GM18868 (cell line): Measurements from ENCODE around the gene GPNMB.
A peak's percentile ranks its signal among the peaks of the same experiment; 100 is the strongest.

ENCODE experiments used
- ATAC-seq: cut with Tn5 transposase; IDR thresholded peaks from one replicate; pipeline ENCODE4 v1.9.1; 2021; ENCODE audit warnings: mild to moderate bottlenecking, moderate library complexity; ENCODE audit not compliant: unreplicated experiment

Gene GPNMB

GRCh38 chr7:23268167-23268566 lies 21.6 kb downstream of the GPNMB start:
- no peak for ATAC-seq

DNA sequence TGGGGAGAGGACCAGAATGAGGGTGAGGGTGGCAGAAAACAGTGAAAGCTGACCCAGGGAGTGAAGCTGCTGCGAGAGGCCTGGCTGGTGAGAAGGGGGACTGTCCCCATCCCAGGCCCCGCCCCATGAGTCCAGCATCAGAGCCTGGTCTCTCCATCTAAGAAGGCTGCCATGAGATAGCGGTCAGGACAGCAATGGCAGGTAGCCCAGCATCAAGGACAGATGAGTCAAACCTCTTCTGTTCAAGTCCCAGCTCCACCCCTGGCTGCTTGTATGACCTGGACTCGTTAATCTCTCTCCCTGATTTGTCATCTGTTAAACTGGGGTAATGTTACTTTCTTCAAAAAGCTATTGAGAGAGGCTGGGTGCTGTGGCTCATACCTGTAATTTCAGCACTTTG lies 22.2 kb downstream of the GPNMB start:
- ATAC-seq = no peak

- no peak for ATAC-seq
These were observed 25.7 kb downstream of the GPNMB start for GRCh38 chr7:23272275-23272674.

DNA sequence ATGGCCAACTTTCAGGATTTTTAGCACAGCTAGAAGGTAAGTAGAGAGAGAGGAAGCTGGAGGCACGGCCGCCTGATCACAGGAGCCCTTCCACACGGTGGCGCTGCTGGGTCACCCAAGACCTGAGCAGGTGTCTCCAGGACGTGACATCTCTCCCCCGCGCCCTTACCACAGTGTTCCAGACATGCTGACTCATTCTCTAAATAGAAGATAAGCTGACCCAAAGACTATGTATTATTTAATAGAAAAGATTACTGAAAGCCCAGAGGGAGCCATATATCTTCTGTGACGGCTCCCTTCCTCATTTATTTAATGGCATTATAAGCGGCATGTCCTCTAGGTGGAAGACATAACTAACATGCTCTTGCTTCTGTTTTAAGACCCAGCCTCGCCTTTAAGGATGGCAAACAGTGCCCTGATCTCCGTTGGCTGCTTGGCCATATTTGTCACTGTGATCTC lies 26.6 kb downstream of the GPNMB start:
- ATAC-seq = peak; percentile 91

GRCh38 chr7:23275912-23276311 lies 29.3 kb downstream of the GPNMB start:
- no peak for ATAC-seq

GRCh38 chr7:23276376-23276775 lies 29.8 kb downstream of the GPNMB start:
- ATAC-seq = no peak

GRCh38 chr7:23276947-23277346 lies 30.4 kb downstream of the GPNMB start:
- ATAC-seq = no peak

DNA sequence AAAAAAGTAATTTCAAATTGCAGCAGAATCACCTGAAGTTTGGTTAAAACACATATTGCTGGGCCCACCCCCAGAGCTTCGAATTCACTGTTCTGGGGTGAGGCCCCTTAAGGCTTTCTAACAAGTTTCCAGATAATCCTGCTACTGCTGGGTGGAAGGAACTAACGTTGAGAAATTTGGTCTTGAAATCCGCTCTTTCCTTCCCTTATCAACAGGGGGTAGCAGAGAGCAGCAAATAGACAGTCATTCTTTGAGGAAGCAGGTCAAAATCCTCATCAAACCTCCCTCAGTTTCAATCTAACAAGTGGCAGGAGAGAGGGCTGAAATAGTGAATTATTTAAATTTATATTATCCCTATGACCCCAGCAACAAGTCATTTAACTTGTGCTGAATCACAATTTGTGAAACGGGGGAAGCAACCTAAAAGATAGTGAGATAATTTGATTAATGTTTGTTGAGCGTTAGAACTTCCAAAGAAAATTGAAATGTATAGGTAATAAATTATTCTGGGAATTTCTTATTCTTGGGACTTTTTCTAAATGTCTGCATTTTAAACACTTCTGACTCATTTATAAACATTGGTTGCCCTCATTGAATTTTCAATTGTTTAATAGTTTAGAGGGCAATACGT lies 30.9 kb downstream of the GPNMB start:
- peak; percentile 44 for ATAC-seq

- no peak for ATAC-seq
These were observed 33.4 kb downstream of the GPNMB start for GRCh38 chr7:23279819-23280525.

DNA sequence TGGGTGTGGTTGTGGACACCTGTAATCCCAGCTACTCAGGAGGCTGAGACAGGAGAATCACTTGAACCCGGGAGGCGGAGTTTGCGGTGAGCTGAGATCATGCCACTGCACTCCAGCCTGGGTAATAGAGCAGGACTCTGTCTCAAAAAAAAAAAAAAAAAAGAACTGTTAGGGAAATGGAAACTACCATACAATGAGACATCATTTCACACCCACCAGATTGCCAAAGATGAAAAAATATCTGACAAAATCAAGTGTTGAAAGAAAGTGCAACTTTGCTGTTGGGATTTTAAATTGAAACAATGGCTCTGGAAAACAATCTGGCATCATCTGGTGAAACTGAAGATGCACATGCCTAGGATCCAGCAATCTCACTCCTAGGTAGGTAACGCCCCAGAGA lies 36.5 kb downstream of the GPNMB start:
- ATAC-seq = no peak

DNA sequence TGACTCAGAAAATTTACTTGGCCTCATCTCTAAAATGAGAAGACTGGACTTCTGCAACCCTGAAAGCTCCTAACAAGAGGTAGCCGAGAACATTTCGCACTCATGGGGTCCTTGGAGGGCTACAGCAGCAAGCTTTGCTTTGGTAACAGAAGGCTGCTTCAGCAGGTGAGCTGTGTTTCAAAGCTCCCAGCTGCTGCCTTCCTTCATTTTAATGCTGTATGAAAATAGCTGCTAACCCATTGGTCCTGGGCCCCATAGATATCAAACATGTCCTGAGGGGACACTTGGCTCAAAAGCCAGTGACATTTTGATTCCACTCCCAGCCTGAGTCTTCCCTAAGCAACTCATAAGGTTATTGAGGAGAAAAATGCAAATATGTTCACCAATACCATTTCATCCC lies 38.3 kb downstream of the GPNMB start:
- no peak for ATAC-seq

DNA sequence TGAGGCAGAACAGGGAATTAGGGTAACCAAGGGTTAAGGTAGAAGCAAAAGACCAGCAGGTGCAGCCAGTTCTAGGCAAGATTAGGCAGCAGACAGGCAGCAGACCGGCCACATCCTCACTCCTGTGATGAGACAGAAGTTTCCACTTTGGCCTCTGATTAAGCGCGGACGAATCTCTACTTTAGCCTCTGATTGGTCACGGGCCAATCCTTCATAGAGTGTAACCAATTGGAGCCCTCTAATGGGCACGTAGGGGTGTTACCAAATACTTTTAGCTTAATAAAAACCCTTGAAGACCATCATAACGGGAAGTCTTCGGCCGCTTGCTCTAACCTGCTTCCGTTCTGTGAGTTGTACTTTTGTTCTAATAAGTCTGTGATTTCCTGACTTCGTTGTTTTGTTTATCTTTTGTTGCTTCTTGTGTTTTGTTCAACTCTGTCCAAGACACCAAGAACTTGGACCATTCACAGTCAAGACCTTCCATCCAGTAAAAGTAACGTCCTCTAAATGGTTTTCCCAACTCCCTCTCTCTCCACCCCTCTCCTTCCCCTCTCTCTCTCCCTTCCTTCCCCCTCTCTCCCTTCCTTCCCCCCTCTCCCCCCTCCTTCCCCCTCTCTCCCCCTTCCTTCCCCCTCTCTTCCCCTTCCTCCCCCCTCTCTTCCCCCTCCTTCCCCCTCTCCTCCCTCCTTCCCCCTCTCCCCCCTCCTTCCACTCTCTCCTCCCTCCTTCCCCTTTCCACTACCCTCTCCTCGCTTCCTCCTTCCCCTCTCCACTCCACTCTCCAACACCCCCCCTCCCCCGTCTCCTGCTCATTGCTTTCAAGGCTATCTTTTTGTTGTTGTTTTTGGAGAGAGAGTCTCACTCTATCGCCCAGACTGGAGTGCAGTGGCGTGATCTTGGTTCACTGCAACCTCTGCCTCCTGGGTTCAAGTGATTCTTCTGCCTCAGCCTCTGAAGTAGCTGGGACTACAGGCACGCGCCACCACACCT lies 39.4 kb downstream of the GPNMB start:
- ATAC-seq = no peak

DNA sequence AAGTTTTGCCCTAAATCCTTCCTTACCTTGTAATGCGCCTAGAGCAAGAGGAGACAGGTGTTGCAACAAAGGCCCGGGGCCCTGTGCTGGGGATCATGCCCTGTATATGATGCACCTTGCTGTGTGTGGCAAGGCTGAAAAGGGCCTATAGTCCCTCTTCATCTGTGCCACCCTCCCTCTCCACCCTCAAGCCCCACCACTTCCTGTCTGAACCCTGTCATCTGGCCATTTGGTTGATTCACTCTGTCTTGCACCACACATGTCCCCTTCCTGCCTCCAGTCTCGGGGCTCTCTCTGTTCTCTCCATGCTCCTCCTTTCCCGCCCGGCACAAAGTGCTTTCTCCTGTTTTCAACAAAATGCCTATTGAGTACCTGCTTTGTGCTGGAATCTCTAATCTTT lies 41.0 kb downstream of the GPNMB start:
- ATAC-seq = no peak

DNA sequence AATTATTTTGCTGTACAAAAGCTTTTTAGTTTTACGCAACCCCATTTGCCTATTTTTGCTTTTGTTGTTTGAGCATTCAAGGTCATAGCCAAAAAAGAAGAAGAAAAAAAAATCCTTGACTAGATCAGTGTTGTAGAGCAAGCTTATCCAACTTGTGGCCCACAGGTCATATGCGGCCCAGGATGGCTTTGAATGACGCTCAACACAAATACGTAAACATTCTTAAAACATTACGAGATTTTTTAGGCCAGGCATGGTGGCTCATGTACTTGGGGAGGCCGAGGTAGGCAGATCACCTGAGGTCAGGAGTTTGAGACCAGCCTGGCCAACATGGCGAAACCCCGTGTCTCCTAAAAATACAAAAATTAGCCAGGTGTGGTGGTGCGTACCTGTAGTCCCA lies 44.4 kb downstream of the GPNMB start:
- no peak for ATAC-seq

DNA sequence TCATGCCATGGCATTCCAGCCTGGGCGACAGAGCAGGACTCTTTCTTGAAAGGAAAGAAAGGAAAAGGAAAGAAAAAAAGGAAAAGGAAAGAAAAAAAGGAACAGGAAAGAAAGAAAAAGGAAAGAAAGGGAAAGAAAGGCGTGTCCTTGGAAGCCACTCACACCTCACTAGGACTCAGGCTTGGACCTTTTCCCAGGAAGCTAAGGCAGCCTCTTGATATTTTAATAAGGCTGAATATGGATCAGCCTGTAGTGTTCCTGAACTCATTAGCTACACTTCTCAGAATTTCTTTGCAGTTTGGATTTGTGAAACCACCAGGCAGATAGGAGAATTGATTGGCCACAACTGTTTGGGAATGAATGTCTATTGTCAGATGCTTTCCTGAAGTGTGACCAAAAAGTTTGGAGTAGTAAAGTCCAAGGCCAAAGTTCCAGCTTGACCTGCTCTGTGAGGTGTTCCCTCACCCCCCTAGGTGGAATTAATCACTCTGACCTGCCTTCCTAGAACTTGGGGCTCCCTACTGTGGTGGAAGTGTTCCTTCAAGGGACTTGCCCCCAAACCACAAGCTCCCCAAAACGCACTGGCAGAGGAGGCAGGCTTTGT lies 45.5 kb downstream of the GPNMB start:
- ATAC-seq = no peak

- ATAC-seq = no peak
These were observed 46.0 kb downstream of the GPNMB start for GRCh38 chr7:23292623-23293022.

DNA sequence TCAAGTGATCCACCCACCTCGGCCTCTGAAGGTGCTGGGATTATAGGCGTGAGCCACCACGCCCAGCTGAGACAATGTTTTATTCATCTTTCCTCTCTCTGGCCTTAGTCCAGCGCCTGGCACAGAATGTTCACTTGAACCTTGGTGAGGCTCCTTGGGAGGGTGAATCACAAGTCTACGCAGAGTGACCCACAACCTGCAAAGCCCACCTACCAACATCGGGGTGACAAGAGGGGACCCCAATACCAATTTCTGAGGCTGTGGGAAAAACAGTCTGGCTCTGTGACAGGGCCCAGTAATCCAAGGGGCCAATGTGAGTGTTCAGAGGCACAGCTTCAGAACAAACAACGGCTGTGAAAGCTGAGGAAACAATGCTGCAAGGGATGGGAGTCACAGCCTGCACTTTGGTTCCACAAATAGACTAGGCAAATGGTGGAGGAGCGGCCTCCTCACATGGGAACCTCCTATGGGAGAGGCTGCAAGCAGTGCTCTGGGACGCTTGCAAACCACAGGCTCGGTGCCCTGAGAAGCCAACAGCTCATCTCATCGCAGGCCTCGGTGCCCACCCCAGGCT lies 47.0 kb downstream of the GPNMB start:
- ATAC-seq = no peak

- no peak for ATAC-seq
These were observed 48.2 kb downstream of the GPNMB start for GRCh38 chr7:23294549-23295400.

- ATAC-seq = no peak
These were observed 48.8 kb downstream of the GPNMB start for GRCh38 chr7:23295401-23295697.
